ENCODE measurements around the gene CHTOP. TPM values are rescaled to one million over a fixed set of nuclear protein-coding genes. Genes with fewer than 3 reads are reported as not detected.

The CHTOP gene
- total and polyA plus RNA-seq, 11 donors = 48.4 to 92.0 (median 72.9) TPM

- DNase-seq = peak in 4 of 5 donors; percentile 50 to 71 (median 52)
- WGBS, 4 donors = 2 to 3% (median 3%) methylated on average over 27 to 29 of the region's 29 CpGs
- Histone ChIP-seq H3K27me3 (peaks cover 0 to 28% (median 7%) of the 10 kb centered on the region in 9 donors), H3K27ac (peak overlapping the region in 11 of 12 donors; percentile 3 to 83 (median 68)), H3K9me3 (no peaks in the 10 kb centered on the region), H3K4me3 (peak overlapping the region; percentile 35 to 76 (median 60)), H3K4me1 (peaks cover 0 to 26% (median 19%) of the 10 kb centered on the region in 12 donors), H3K36me3 (peaks cover 0 to 15% (median 0%) of the 10 kb centered on the region in 9 donors)
- ATAC-seq = peak; percentile 44 to 78 (median 67)
- TF ChIP-seq, protein P1, sequence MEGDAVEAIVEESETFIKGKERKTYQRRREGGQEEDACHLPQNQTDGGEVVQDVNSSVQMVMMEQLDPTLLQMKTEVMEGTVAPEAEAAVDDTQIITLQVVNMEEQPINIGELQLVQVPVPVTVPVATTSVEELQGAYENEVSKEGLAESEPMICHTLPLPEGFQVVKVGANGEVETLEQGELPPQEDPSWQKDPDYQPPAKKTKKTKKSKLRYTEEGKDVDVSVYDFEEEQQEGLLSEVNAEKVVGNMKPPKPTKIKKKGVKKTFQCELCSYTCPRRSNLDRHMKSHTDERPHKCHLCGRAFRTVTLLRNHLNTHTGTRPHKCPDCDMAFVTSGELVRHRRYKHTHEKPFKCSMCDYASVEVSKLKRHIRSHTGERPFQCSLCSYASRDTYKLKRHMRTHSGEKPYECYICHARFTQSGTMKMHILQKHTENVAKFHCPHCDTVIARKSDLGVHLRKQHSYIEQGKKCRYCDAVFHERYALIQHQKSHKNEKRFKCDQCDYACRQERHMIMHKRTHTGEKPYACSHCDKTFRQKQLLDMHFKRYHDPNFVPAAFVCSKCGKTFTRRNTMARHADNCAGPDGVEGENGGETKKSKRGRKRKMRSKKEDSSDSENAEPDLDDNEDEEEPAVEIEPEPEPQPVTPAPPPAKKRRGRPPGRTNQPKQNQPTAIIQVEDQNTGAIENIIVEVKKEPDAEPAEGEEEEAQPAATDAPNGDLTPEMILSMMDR (IDR thresholded peaks at IDR 0.05) = peak; percentile 82 to 96 (median 93)
- no peak for TF ChIP-seq POLR2A (IDR thresholded peaks at IDR 0.05)
- intact Hi-C loops (cut with DNase I) = loop anchor here (1.0 to 10.0 kb wide), 18 partner anchors 49 to 309 kb away; partner anchors contain the start of genes RAB13 (in 8 of the 10), INTS3 (in 2 of the 10), CREB3L4 (in 1 of the 10) and DENND4B (in 1 of the 10)
These were observed 44.1 kb downstream of the CHTOP start for GRCh38 chr1:153677718-153678518.

- intact Hi-C loops (cut with DNase I) = loop anchor here (1.0 to 10.0 kb wide), 16 partner anchors 49 to 309 kb away; partner anchors contain the start of genes RAB13 (in 6 of the 10), INTS3 (in 2 of the 10), CREB3L4 (in 1 of the 10) and DENND4B (in 1 of the 10)
- peak within 1 kb of the TSS; percentile 7 to 83 (median 71) for H3K27ac ChIP-seq
- peaks cover 0 to 19% (median 0%) of the 10 kb centered on the region in 9 donors for H3K36me3 ChIP-seq
- peaks cover 0 to 26% (median 19%) of the 10 kb centered on the region in 12 donors for H3K4me1 ChIP-seq
- DNase-seq (peak; percentile 70 to 77 (median 74)), ATAC-seq (peak; percentile 72 to 90 (median 74))
- TF ChIP-seq POLR2A (IDR thresholded peaks at IDR 0.05) = peak in 1 of 2 donors; percentile 39
- TF ChIP-seq, protein P1 (IDR thresholded peaks at IDR 0.05) = no peak
- peaks cover 0 to 28% (median 7%) of the 10 kb centered on the region in 9 donors for H3K27me3 ChIP-seq
- 0% methylated on average over 47 to 78 of the region's 78 CpGs for WGBS, 4 donors
- no peaks in the 10 kb centered on the region for H3K9me3 ChIP-seq
- peak within 1 kb of the TSS; percentile 35 to 76 (median 60) for H3K4me3 ChIP-seq
These were observed 44.9 kb downstream of the CHTOP start, which contains the start of gene NPR1 for GRCh38 chr1:153678519-153679336. Gene NPR1 (plus strand): TSS chr1:153678688. CDS start chr1:153679109, 421 bp downstream.

DNA sequence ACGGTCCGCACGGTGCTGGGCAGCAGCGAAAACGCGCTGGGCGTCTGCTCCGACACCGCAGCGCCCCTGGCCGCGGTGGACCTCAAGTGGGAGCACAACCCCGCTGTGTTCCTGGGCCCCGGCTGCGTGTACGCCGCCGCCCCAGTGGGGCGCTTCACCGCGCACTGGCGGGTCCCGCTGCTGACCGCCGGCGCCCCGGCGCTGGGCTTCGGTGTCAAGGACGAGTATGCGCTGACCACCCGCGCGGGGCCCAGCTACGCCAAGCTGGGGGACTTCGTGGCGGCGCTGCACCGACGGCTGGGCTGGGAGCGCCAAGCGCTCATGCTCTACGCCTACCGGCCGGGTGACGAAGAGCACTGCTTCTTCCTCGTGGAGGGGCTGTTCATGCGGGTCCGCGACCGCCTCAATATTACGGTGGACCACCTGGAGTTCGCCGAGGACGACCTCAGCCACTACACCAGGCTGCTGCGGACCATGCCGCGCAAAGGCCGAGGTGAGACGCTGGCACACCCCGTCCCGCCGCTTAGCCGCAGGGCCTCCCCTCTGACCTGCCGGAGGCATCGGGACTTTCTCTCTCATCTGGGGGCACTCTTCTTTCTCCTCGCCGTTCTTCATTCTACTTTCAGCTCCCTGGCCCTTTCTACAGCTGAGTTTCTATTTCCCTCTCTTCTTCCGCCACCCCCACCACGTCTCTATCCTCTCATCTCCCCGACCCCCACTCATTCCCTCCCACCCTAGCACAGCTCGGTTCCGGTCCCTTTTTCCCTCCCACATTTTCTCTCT lies 45.7 kb downstream of the CHTOP start:
- Histone ChIP-seq H3K4me1 (peaks cover 0 to 26% (median 19%) of the 10 kb centered on the region in 12 donors), H3K9me3 (no peaks in the 10 kb centered on the region), H3K27me3 (peaks cover 0 to 28% (median 7%) of the 10 kb centered on the region in 9 donors), H3K36me3 (peaks cover 0 to 19% (median 0%) of the 10 kb centered on the region in 9 donors), H3K27ac (peak overlapping the region; percentile 7 to 83 (median 71)), H3K4me3 (peak overlapping the region; percentile 35 to 76 (median 60))
- peak in 2 of 5 donors; percentile 22 to 67 for DNase-seq
- TF ChIP-seq, protein P1 (IDR thresholded peaks at IDR 0.05) = peak in 9 of 12 donors; percentile 3 to 38 (median 16)
- no peak for TF ChIP-seq POLR2A (IDR thresholded peaks at IDR 0.05)
- 1 to 6% (median 4%) methylated on average over 22 to 73 of the region's 73 CpGs for WGBS, 4 donors
- intact Hi-C loops (cut with DNase I) = loop anchor here in 9 of 10 donors (1.0 to 10.0 kb wide), 15 partner anchors 48 to 308 kb away; partner anchors contain the start of genes RAB13 (in 6 of the 9), INTS3 (in 2 of the 9), CREB3L4 (in 1 of the 9) and DENND4B (in 1 of the 9)
- peak in 3 of 4 donors; percentile 7 to 49 (median 48) for ATAC-seq

Measured in heart left ventricle (tissue), 16 donors.